Hepatocyte (in vitro differentiated cells): Measurements from ENCODE around the gene PPM1L.

Experiments used
- CTCF ChIP-seq: fragments of 200-600 bp; sonication (generic); IDR thresholded peaks from 2 replicates; pipeline ENCODE4 v1.5.1; 2016; ENCODE audit warnings: antibody characterized with exemption, mild to moderate bottlenecking; ENCODE audit not compliant: poor library complexity
- EZH2 ChIP-seq: fragments of 200-600 bp; sonication (generic); IDR thresholded peaks from 2 replicates; pipeline ENCODE4 v1.6.1; 2016; ENCODE audit warnings: antibody characterized with exemption, mild to moderate bottlenecking, borderline replicate concordance

- no peak for TF ChIP-seq CTCF
- TF ChIP-seq EZH2, result no peak
Measured at GRCh38 chr3:160804762-160805161, 48.7 kb downstream of the PPM1L start.
